A673 (cell line): ENCODE results near the gene DMXL1. TPM values are rescaled to one million over a fixed set of nuclear protein-coding genes. Genes with fewer than 3 reads are reported as not detected.

Source experiments
- BruUV-seq: library from RNA; stranded (reverse); fragments of 400-500 nt; replicated peaks from 2 replicates; lab custom pipeline; 2021; lab: Mats Ljungman, UMichigan
- CTCF ChIA-PET: fragments of 300-600 bp; sonication (Branson Sonifier 250); formaldehyde crosslinking; loops from one replicate; lab custom pipeline; 2022; ENCODE audit warnings: antibody characterized with exemption; lab: Charles Lee
- POLR2A ChIA-PET: fragments of 300-600 bp; sonication (Branson Sonifier 250); formaldehyde crosslinking; loops from one replicate; lab custom pipeline; 2022; ENCODE audit warnings: antibody characterized with exemption; ENCODE audit not compliant: low non-redundant PET; lab: Charles Lee
- DNase-seq: peaks from one replicate; pipeline ENCODE4 v3.0.0-alpha.2; 2015; ENCODE audit warnings: low spot score
- H3K27ac ChIP-seq: fragments of 200-600 bp; sonication (generic); 2 replicates; pipeline ENCODE4 v1.5.1; 2016; ENCODE audit warnings: mixed run types, low read depth, mild to moderate bottlenecking, mixed read lengths, antibody characterized with exemption, low read length; ENCODE audit not compliant: poor library complexity, severe bottlenecking
- H3K27me3 ChIP-seq: fragments of 200-600 bp; sonication (generic); replicated peaks from 2 replicates; pipeline ENCODE4 v1.6.1; 2017; ENCODE audit warnings: mixed run types, low read depth, mild to moderate bottlenecking, mixed read lengths, antibody characterized with exemption, low read length; ENCODE audit not compliant: insufficient read depth, poor library complexity
- H3K36me3 ChIP-seq: fragments of 200-600 bp; sonication (generic); 2 replicates; pipeline ENCODE4 v1.6.1; 2016; ENCODE audit warnings: mixed run types, mild to moderate bottlenecking, mixed read lengths, antibody characterized with exemption, low read length; ENCODE audit not compliant: insufficient read depth, poor library complexity, severe bottlenecking
- H3K4me1 ChIP-seq: fragments of 200-600 bp; sonication (generic); 2 replicates; pipeline ENCODE4 v1.6.1; 2017; ENCODE audit warnings: mixed run types, mild to moderate bottlenecking, mixed read lengths, antibody characterized with exemption, low read length; ENCODE audit not compliant: insufficient read depth, poor library complexity, severe bottlenecking
- H3K4me3 ChIP-seq: fragments of 200-600 bp; sonication (generic); 2 replicates; pipeline ENCODE4 v1.5.1; 2016; ENCODE audit warnings: low read depth, mixed run types, mild to moderate bottlenecking, mixed read lengths, low read length; ENCODE audit not compliant: poor library complexity, severe bottlenecking
- H3K9me3 ChIP-seq: fragments of 200-600 bp; sonication (generic); 2 replicates; pipeline ENCODE4 v1.6.1; 2016; ENCODE audit warnings: mixed run types, low read depth, mild to moderate bottlenecking, mixed read lengths, antibody characterized with exemption, low read length; ENCODE audit not compliant: poor library complexity, severe bottlenecking
- CTCF ChIP-seq: fragments of 300-800, 200-600 bp; sonication (generic); conservative IDR thresholded peaks from 2 replicates; pipeline ENCODE4 v1.5.1; 2017; ENCODE audit warnings: low read depth, mild to moderate bottlenecking, antibody characterized with exemption, low read length, moderate library complexity, mixed read lengths
- EZH2 ChIP-seq: fragments of 200-600 bp; sonication (generic); IDR thresholded peaks from 2 replicates; pipeline ENCODE4 v1.6.1; 2017; ENCODE audit warnings: borderline replicate concordance, low read depth, mild to moderate bottlenecking, mixed read lengths, antibody characterized with exemption, low read length; ENCODE audit not compliant: poor library complexity, severe bottlenecking
- intact Hi-C: fragments of 100-400 bp; cut with micrococcal nuclease; formaldehyde crosslinking; loops from one replicate; pipeline ENCODE4 v1.10.0; 2022; ENCODE audit not compliant: unreplicated experiment
- total RNA-seq: library from RNA; stranded (reverse); gene quantifications from 2 replicates; pipeline ENCODE4 v1.2.3, GENCODE V29; 2021

The DMXL1 gene
- total RNA-seq, 1 experiment from 2014 or later, result 30.9 TPM

GRCh38 chr5:119063579-119064379 is 7.1 kb upstream of the DMXL1 start:
- Histone ChIP-seq H3K27ac (no peak overlapping the region), H3K4me3 (no peak overlapping the region), H3K9me3 (no peaks in the 10 kb centered on the region), H3K27me3 (no peaks in the 10 kb centered on the region), H3K4me1 (peaks cover 5% of the 10 kb centered on the region), H3K36me3 (no peaks in the 10 kb centered on the region)
- peak; percentile 15 for DNase-seq
- ChIA-PET CTCF (no interaction called here), POLR2A (no interaction called here)
- TF ChIP-seq CTCF, result no peak
- no peak for TF ChIP-seq EZH2
- intact Hi-C loops, result no loop called here
- no TSS peak for BruUV-seq

- H3K4me3 ChIP-seq, result no peak overlapping the region
- H3K4me1 ChIP-seq, result peaks cover 10% of the 10 kb centered on the region
- intact Hi-C loops, result no loop called here
- H3K27me3 ChIP-seq, result no peaks in the 10 kb centered on the region
- TF ChIP-seq CTCF (no peak), EZH2 (no peak)
- no peak overlapping the region for H3K27ac ChIP-seq
- BruUV-seq, result no TSS peak
- no peaks in the 10 kb centered on the region for H3K36me3 ChIP-seq
- CTCF ChIA-PET, result no interaction called here
- H3K9me3 ChIP-seq, result no peaks in the 10 kb centered on the region
- POLR2A ChIA-PET, result no interaction called here
- no peak for DNase-seq
Measured at GRCh38 chr5:119067450-119067849, 3.4 kb upstream of the DMXL1 start.

GRCh38 chr5:119070578-119070827 is 384 bp upstream of the DMXL1 start:
- TF ChIP-seq CTCF, result no peak
- TF ChIP-seq EZH2, result no peak
- peaks cover 5% of the 10 kb centered on the region for H3K4me1 ChIP-seq
- CTCF ChIA-PET, result no interaction called here
- H3K27ac ChIP-seq, result peak overlapping the region; percentile 92
- peak overlapping the region; percentile 97 for H3K4me3 ChIP-seq
- intact Hi-C loops, result loop anchor here (5.0 kb wide), 1 partner anchor 197 kb away; no protein-coding TSS in a partner anchor
- DNase-seq, result no peak
- POLR2A ChIA-PET, result interaction anchor here (0.6 to 0.7 kb wide), 2 partner anchors 184 to 342 kb away, joined by 3 to 5 read pairs; no protein-coding TSS in a partner anchor
- no peaks in the 10 kb centered on the region for H3K27me3 ChIP-seq
- no peaks in the 10 kb centered on the region for H3K36me3 ChIP-seq
- BruUV-seq, result no TSS peak
- no peaks in the 10 kb centered on the region for H3K9me3 ChIP-seq
